SU-DHL-6 (cell line): Measurements from ENCODE around the gene GATAD2B.

Source experiments
- EZH2phosphoT487 ChIP-seq: fragments of 200-600 bp; sonication (generic), shearing (Covaris generic); conservative IDR thresholded peaks from 2 replicates; pipeline ENCODE4 v1.6.1; 2018; ENCODE audit warnings: mild to moderate bottlenecking, antibody characterized with exemption, low read length, moderate library complexity, mixed read lengths
- TF ChIP-seq, protein P1 (sequence below): fragments of 200-600 bp; sonication (generic); IDR thresholded peaks from one replicate; pipeline ENCODE4 v1.5.1; 2017; ENCODE audit warnings: antibody characterized with exemption, mild to moderate bottlenecking, low read length, moderate library complexity; ENCODE audit not compliant: insufficient read depth, poor library complexity, severe bottlenecking

DNA sequence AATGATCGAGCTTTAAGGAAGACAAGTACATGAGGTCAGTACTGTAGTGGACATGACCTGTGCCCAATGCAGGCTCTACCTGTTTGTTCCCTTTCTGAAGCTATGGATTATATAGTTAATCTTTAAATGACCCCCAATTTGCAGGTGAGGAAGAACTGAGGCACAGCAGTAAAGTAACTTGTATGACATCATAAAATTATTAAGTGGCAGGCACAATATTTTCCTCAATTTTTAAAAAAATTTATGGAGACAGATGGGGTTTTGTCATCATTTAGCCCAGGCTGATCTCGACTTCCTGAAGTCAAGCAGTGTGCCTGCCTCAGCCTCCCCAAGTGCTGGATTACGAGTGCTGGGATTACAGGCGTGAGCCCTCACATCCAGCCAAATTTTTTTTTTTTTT lies 3.6 kb upstream of the GATAD2B start:
- TF ChIP-seq, protein P1, sequence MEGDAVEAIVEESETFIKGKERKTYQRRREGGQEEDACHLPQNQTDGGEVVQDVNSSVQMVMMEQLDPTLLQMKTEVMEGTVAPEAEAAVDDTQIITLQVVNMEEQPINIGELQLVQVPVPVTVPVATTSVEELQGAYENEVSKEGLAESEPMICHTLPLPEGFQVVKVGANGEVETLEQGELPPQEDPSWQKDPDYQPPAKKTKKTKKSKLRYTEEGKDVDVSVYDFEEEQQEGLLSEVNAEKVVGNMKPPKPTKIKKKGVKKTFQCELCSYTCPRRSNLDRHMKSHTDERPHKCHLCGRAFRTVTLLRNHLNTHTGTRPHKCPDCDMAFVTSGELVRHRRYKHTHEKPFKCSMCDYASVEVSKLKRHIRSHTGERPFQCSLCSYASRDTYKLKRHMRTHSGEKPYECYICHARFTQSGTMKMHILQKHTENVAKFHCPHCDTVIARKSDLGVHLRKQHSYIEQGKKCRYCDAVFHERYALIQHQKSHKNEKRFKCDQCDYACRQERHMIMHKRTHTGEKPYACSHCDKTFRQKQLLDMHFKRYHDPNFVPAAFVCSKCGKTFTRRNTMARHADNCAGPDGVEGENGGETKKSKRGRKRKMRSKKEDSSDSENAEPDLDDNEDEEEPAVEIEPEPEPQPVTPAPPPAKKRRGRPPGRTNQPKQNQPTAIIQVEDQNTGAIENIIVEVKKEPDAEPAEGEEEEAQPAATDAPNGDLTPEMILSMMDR, result no peak
- no peak for TF ChIP-seq EZH2phosphoT487
